Measurements from ENCODE around the gene NOP9.

NOP9 gene

GRCh38 chr14:24323341-24323740, 23.7 kb downstream of the NOP9 start:
- Histone ChIP-seq H3K27ac (ENCODE audit: low read length) (no peak overlapping the region), H3K27me3 (ENCODE audit: insufficient read depth, low read length, poor library complexity) (no peaks in the 10 kb centered on the region), H3K9ac (ENCODE audit: low read depth, low read length) (no peak overlapping the region), H3K4me3 (ENCODE audit: low read depth in 1 of 2, low read length in 2 of 2) (no peak overlapping the region), H3K79me2 (ENCODE audit: insufficient read depth, low read length) (no peaks in the 10 kb centered on the region), H2AFZ (ENCODE audit: low read depth, low read length) (no peak overlapping the region), H4K20me1 (ENCODE audit: insufficient read depth, low read length) (no peaks in the 10 kb centered on the region), H3K4me1 (ENCODE audit: insufficient read depth, low read length) (peaks cover 6% of the 10 kb centered on the region; the same call in 1 of the 2 replicates), H3K4me2 (ENCODE audit: insufficient read depth, low read length) (no peak overlapping the region), H3K9me3 (ENCODE audit: insufficient read depth, low read length, severe bottlenecking) (no peaks in the 10 kb centered on the region), H3K36me3 (ENCODE audit: insufficient read depth, low read length) (no peaks in the 10 kb centered on the region)
- no peak for TF ChIP-seq EZH2 (IDR thresholded peaks at IDR 0.05; ENCODE audit: borderline replicate concordance, low read depth, low read length, severe bottlenecking)
- no peak for TF ChIP-seq CTCF (IDR thresholded peaks at IDR 0.05; ENCODE audit: borderline replicate concordance, extremely low read depth, low read length, poor library complexity, severe bottlenecking)
- ATAC-seq (ENCODE audit: insufficient read depth, low read depth) (no peak), DNase-seq (no peak)

GRCh38 chr14:24324024-24324423, 24.4 kb downstream of the NOP9 start:
- peaks cover 6% of the 10 kb centered on the region; the same call in 1 of the 2 replicates for H3K4me1 ChIP-seq (ENCODE audit: insufficient read depth, low read length)
- DNase-seq, result no peak

GRCh38 chr14:24325041-24325530, 25.4 kb downstream of the NOP9 start:
- Histone ChIP-seq H3K27me3 (ENCODE audit: insufficient read depth, low read length, poor library complexity) (no peaks in the 10 kb centered on the region), H3K79me2 (ENCODE audit: insufficient read depth, low read length) (no peaks in the 10 kb centered on the region), H2AFZ (ENCODE audit: low read depth, low read length) (no peak overlapping the region), H3K4me2 (ENCODE audit: insufficient read depth, low read length) (no peak overlapping the region), H3K27ac (ENCODE audit: low read length) (no peak overlapping the region), H3K4me1 (ENCODE audit: insufficient read depth, low read length) (peaks cover 6% of the 10 kb centered on the region; the same call in 1 of the 2 replicates), H3K36me3 (ENCODE audit: insufficient read depth, low read length) (no peaks in the 10 kb centered on the region), H3K4me3 (ENCODE audit: low read depth in 1 of 2, low read length in 2 of 2) (no peak overlapping the region), H4K20me1 (ENCODE audit: insufficient read depth, low read length) (peaks cover 6% of the 10 kb centered on the region; the same call in 1 of the 2 replicates), H3K9ac (ENCODE audit: low read depth, low read length) (no peak overlapping the region), H3K9me3 (ENCODE audit: insufficient read depth, low read length, severe bottlenecking) (no peaks in the 10 kb centered on the region)
- DNase-seq (no peak), ATAC-seq (ENCODE audit: insufficient read depth, low read depth) (no peak)
- TF ChIP-seq CTCF (IDR thresholded peaks at IDR 0.05; ENCODE audit: borderline replicate concordance, extremely low read depth, low read length, poor library complexity, severe bottlenecking) (no peak), EZH2 (IDR thresholded peaks at IDR 0.05; ENCODE audit: borderline replicate concordance, low read depth, low read length, severe bottlenecking) (no peak)

More at GRCh38 chr14:24324024-24324423, 24.4 kb downstream of the NOP9 start:
- H3K4me3 ChIP-seq (ENCODE audit: low read depth in 1 of 2, low read length in 2 of 2), result no peak overlapping the region
- TF ChIP-seq EZH2 (IDR thresholded peaks at IDR 0.05; ENCODE audit: borderline replicate concordance, low read depth, low read length, severe bottlenecking) (no peak), CTCF (IDR thresholded peaks at IDR 0.05; ENCODE audit: borderline replicate concordance, extremely low read depth, low read length, poor library complexity, severe bottlenecking) (no peak)
- H3K79me2 ChIP-seq (ENCODE audit: insufficient read depth, low read length), result no peaks in the 10 kb centered on the region
- no peaks in the 10 kb centered on the region for H3K36me3 ChIP-seq (ENCODE audit: insufficient read depth, low read length)
- H3K27ac ChIP-seq (ENCODE audit: low read length), result no peak overlapping the region
- H3K9ac ChIP-seq (ENCODE audit: low read depth, low read length), result no peak overlapping the region
- H2AFZ ChIP-seq (ENCODE audit: low read depth, low read length), result no peak overlapping the region
- ATAC-seq (ENCODE audit: insufficient read depth, low read depth), result no peak
- no peak overlapping the region for H3K4me2 ChIP-seq (ENCODE audit: insufficient read depth, low read length)
- no peaks in the 10 kb centered on the region for H3K27me3 ChIP-seq (ENCODE audit: insufficient read depth, low read length, poor library complexity)
- H4K20me1 ChIP-seq (ENCODE audit: insufficient read depth, low read length), result no peaks in the 10 kb centered on the region
- no peaks in the 10 kb centered on the region for H3K9me3 ChIP-seq (ENCODE audit: insufficient read depth, low read length, severe bottlenecking)
